ENCODE results near the gene CDR2. TPM values are rescaled to one million over a fixed set of nuclear protein-coding genes. Genes with fewer than 3 reads are reported as not detected.
A peak's percentile ranks its signal among the peaks of the same experiment; 100 is the strongest.

CDR2 gene
- total and polyA plus RNA-seq, 7 donors, result 14.6 to 32.3 (median 22.5) TPM

GRCh38 chr16:22299036-22299435 lies 75.4 kb downstream of the CDR2 start:
- Histone ChIP-seq H3K9me3 (no peaks in the 10 kb centered on the region), H3K27me3 (no peaks in the 10 kb centered on the region), H3K4me1 (peaks cover 0 to 39% (median 26%) of the 10 kb centered on the region in 4 donors), H3K36me3 (peaks cover 0 to 21% (median 2%) of the 10 kb centered on the region in 4 donors), H3K4me3 (no peak overlapping the region), H3K27ac (peak overlapping the region; percentile 93 to 96 (median 95))
- intact Hi-C loops (cut with DNase I), result loop anchor here (5.0 kb wide), 4 partner anchors 48 to 347 kb away; partner anchors contain the start of gene UQCRC2
- TF ChIP-seq POLR2AphosphoS5 (IDR thresholded peaks at IDR 0.05) (no peak), EP300 (IDR thresholded peaks at IDR 0.05) (no peak), CTCF (IDR thresholded peaks at IDR 0.05) (no peak), POLR2A (IDR thresholded peaks at IDR 0.05) (no peak)
- 97 to 100% methylated on average over 1 of the region's 1 CpG for WGBS, 2 donors
- no peak for DNase-seq

GRCh38 chr16:22297871-22298733 lies 76.3 kb downstream of the CDR2 start:
- Histone ChIP-seq H3K27me3 (no peaks in the 10 kb centered on the region), H3K36me3 (peaks cover 0 to 13% (median 1%) of the 10 kb centered on the region in 4 donors), H3K9me3 (no peaks in the 10 kb centered on the region), H3K4me3 (peak overlapping the region; percentile 65 to 98 (median 83)), H3K4me1 (peaks cover 0 to 39% (median 26%) of the 10 kb centered on the region in 4 donors), H3K27ac (peak overlapping the region; percentile 93 to 96 (median 95))
- DNase-seq, result peak; percentile 85
- 0 to 1% methylated on average over 39 of the region's 39 CpGs for WGBS, 2 donors
- intact Hi-C loops (cut with DNase I), result loop anchor here (1.0 to 5.0 kb wide), 7 partner anchors 49 to 346 kb away; partner anchors contain the start of genes EEF2K, PDZD9 and UQCRC2
- no peak for TF ChIP-seq CTCF (IDR thresholded peaks at IDR 0.05)
- peak in 2 of 4 donors; percentile 26 to 49 for TF ChIP-seq EP300 (IDR thresholded peaks at IDR 0.05)
- TF ChIP-seq POLR2AphosphoS5 (IDR thresholded peaks at IDR 0.05), result peak; percentile 35 to 75 (median 64)

- TF ChIP-seq CTCF (IDR thresholded peaks at IDR 0.05) (peak; percentile 87 to 97 (median 91)), EP300 (IDR thresholded peaks at IDR 0.05) (peak in 1 of 4 donors; percentile 44), POLR2AphosphoS5 (IDR thresholded peaks at IDR 0.05) (peak; percentile 31 to 75 (median 52)), POLR2A (IDR thresholded peaks at IDR 0.05) (no peak)
- Histone ChIP-seq H3K36me3 (peaks cover 0 to 5% (median 0%) of the 10 kb centered on the region in 4 donors), H3K4me1 (peaks cover 0 to 39% (median 26%) of the 10 kb centered on the region in 4 donors), H3K27me3 (no peaks in the 10 kb centered on the region), H3K9me3 (no peaks in the 10 kb centered on the region), H3K4me3 (peak within 1 kb of the TSS; percentile 65 to 98 (median 83)), H3K27ac (peak within 1 kb of the TSS; percentile 93 to 96 (median 95))
- 0 to 1% methylated on average over 76 of the region's 76 CpGs for WGBS, 2 donors
- intact Hi-C loops (cut with DNase I), result loop anchor here (1.0 to 5.0 kb wide), 7 partner anchors 50 to 345 kb away; partner anchors contain the start of genes EEF2K, PDZD9 and UQCRC2
- peak; percentile 99 for DNase-seq
These were observed 77.1 kb downstream of the CDR2 start, which contains the start of gene POLR3E for GRCh38 chr16:22297114-22297870. Gene POLR3E (plus strand): TSS chr16:22297409. CDS start chr16:22302969, 5,560 bp downstream.

GRCh38 chr16:22296225-22297113 lies 78.0 kb downstream of the CDR2 start:
- DNase-seq, result peak; percentile 64
- 2 to 3% methylated on average over 17 of the region's 17 CpGs for WGBS, 2 donors
- TF ChIP-seq POLR2AphosphoS5 (IDR thresholded peaks at IDR 0.05) (no peak), CTCF (IDR thresholded peaks at IDR 0.05) (no peak), EP300 (IDR thresholded peaks at IDR 0.05) (no peak), POLR2A (IDR thresholded peaks at IDR 0.05) (no peak)
- Histone ChIP-seq H3K36me3 (no peaks in the 10 kb centered on the region), H3K27me3 (no peaks in the 10 kb centered on the region), H3K4me3 (peak overlapping the region; percentile 30 to 98 (median 77)), H3K9me3 (no peaks in the 10 kb centered on the region), H3K27ac (peak overlapping the region; percentile 20 to 96 (median 76)), H3K4me1 (peaks cover 0 to 39% (median 26%) of the 10 kb centered on the region in 4 donors)
- intact Hi-C loops (cut with DNase I), result loop anchor here (1.0 to 5.0 kb wide), 7 partner anchors 51 to 344 kb away; partner anchors contain the start of genes EEF2K, PDZD9 and UQCRC2
